GM18858 (cell line): ENCODE measurements around the gene SNCA.

Experiments used
- ATAC-seq: cut with Tn5 transposase; IDR thresholded peaks from one replicate; pipeline ENCODE4 v1.9.1; 2021; ENCODE audit not compliant: unreplicated experiment

The SNCA gene

GRCh38 chr4:89836897-89837384 is at the start of gene SNCA:
SNCA (minus strand) TSS chr4:89837161; CDS start chr4:89835667, 1,494 bp downstream.
- ATAC-seq, result no peak

- no peak for ATAC-seq
Measured at GRCh38 chr4:89879215-89879614, 42.3 kb upstream of the SNCA start.

- no peak for ATAC-seq
Measured at GRCh38 chr4:89878611-89879010, 41.6 kb upstream of the SNCA start.

- no peak for ATAC-seq
Measured at GRCh38 chr4:89876548-89876947, 39.6 kb upstream of the SNCA start.

- ATAC-seq, result no peak
Measured at GRCh38 chr4:89871211-89871610, 34.2 kb upstream of the SNCA start.

GRCh38 chr4:89868999-89869589 is 32.1 kb upstream of the SNCA start:
- no peak for ATAC-seq

- ATAC-seq, result no peak
Measured at GRCh38 chr4:89868276-89868675, 31.3 kb upstream of the SNCA start.

- no peak for ATAC-seq
Measured at GRCh38 chr4:89863533-89863932, 26.6 kb upstream of the SNCA start.

- ATAC-seq, result no peak
Measured at GRCh38 chr4:89860971-89861370, 24.0 kb upstream of the SNCA start.

GRCh38 chr4:89855236-89855635 is 18.3 kb upstream of the SNCA start:
- ATAC-seq, result no peak

GRCh38 chr4:89847571-89848325 is 10.8 kb upstream of the SNCA start:
- ATAC-seq, result no peak

- ATAC-seq, result no peak
Measured at GRCh38 chr4:89839558-89839957, 2.6 kb upstream of the SNCA start.

GRCh38 chr4:89837993-89838390 is 1.0 kb upstream of the SNCA start:
- ATAC-seq, result no peak

- no peak for ATAC-seq
Measured at GRCh38 chr4:89837385-89837992, 528 bp upstream of the SNCA start.

GRCh38 chr4:89836031-89836745 is 773 bp downstream of the SNCA start:
- no peak for ATAC-seq

GRCh38 chr4:89835413-89835812 is 1.5 kb downstream of the SNCA start:
- no peak for ATAC-seq

- ATAC-seq, result no peak
Measured at GRCh38 chr4:89834486-89835209, 2.3 kb downstream of the SNCA start.

GRCh38 chr4:89829470-89830138 is 7.4 kb downstream of the SNCA start:
- ATAC-seq, result peak; percentile 94

- ATAC-seq, result no peak
Measured at GRCh38 chr4:89823416-89823815, 13.5 kb downstream of the SNCA start.

- no peak for ATAC-seq
Measured at GRCh38 chr4:89821612-89822011, 15.3 kb downstream of the SNCA start.
